Thymus (tissue), 14 donors: Measurements from ENCODE around the gene TRIM43B. TPM values are rescaled to one million over a fixed set of nuclear protein-coding genes. Genes with fewer than 3 reads are reported as not detected.
A peak's percentile ranks its signal among the peaks of the same experiment; 100 is the strongest.
"Not testable (repeated sequence)": the region's sequence is repeated elsewhere in the genome, so short reads cannot be mapped to it uniquely, and the experiment has no call there.

ENCODE experiments used
- DNase-seq, 9 donors: peaks; one replicate each; pipeline ENCODE4 v3.0.0-alpha.2; 2013; ENCODE audit warnings: low spot score in 9 of 9, low read depth in 6 of 9, missing footprints in 1 of 9
- H3K27ac ChIP-seq, 2 donors: one replicate each; pipeline ENCODE4 v1.5.1; 2013; ENCODE audit warnings: control low read depth in 1 of 2, low read depth in 1 of 2, low read length in 1 of 2, mild to moderate bottlenecking in 1 of 2, moderate library complexity in 1 of 2
- H3K27me3 ChIP-seq, 2 donors: one replicate each; pipeline ENCODE4 v1.5.1; 2013; ENCODE audit warnings: low read length in 1 of 2; ENCODE audit not compliant: control insufficient read depth in 2 of 2, insufficient read depth in 1 of 2
- H3K36me3 ChIP-seq, 2 donors: one replicate each; pipeline ENCODE4 v1.5.1; 2013; ENCODE audit warnings: low read length in 1 of 2, mild to moderate bottlenecking in 1 of 2, moderate library complexity in 1 of 2; ENCODE audit not compliant: control insufficient read depth in 2 of 2, insufficient read depth in 2 of 2
- H3K4me1 ChIP-seq, 2 donors: one replicate each; pipeline ENCODE4 v1.5.1; 2013; ENCODE audit warnings: low read length in 2 of 2; ENCODE audit not compliant: control insufficient read depth in 2 of 2, insufficient read depth in 2 of 2
- H3K4me3 ChIP-seq, 2 donors: one replicate each; pipeline ENCODE4 v1.5.1; 2013; ENCODE audit warnings: low read length in 2 of 2, control low read depth in 1 of 2, mild to moderate bottlenecking in 1 of 2
- H3K9me3 ChIP-seq, 2 donors: one replicate each; pipeline ENCODE4 v1.5.1; 2013; ENCODE audit warnings: low read length in 1 of 2, mild to moderate bottlenecking in 1 of 2; ENCODE audit not compliant: control insufficient read depth in 2 of 2, insufficient read depth in 1 of 2
- WGBS: extraction: QIAGEN DNeasy Blood & Tissue Kit; methylation state at CpG from one replicate; pipeline ENCODE4 v1.1.7; 2013; 5-methylcytosine and 5-hydroxymethylcytosine counted together
- long read RNA-seq, 10 donors: transcript quantifications; one replicate each; lab custom pipeline, GENCODE V29; 2026
- polyA plus RNA-seq: library from polyadenylated mRNA; stranded (reverse); fragments of 200-250 nt; gene quantifications from one replicate; pipeline ENCODE4 v1.2.3, GENCODE V29; 2013
- total RNA-seq: library from RNA; stranded (reverse); fragments of 120-200 nt; gene quantifications from one replicate; pipeline ENCODE4 v1.2.4, GENCODE V29; 2013
- donor health status: healthy.

TRIM43B gene
- total RNA-seq (0.90 TPM), polyA plus RNA-seq (1.3 TPM)
- long read RNA-seq, donor 1 = 0 reads
- long read RNA-seq, donor 2 = 0 reads
- long read RNA-seq, donor 3 = 0 reads
- long read RNA-seq, donor 4 = 0 reads
- long read RNA-seq, donor 5 = 0 reads
- long read RNA-seq, donor 6 = 0 reads
- long read RNA-seq, donor 7 = 0 reads
- long read RNA-seq, donor 8 = 0 reads
- long read RNA-seq, donor 9 = 0 reads
- long read RNA-seq, donor 10 = 0 reads

DNA sequence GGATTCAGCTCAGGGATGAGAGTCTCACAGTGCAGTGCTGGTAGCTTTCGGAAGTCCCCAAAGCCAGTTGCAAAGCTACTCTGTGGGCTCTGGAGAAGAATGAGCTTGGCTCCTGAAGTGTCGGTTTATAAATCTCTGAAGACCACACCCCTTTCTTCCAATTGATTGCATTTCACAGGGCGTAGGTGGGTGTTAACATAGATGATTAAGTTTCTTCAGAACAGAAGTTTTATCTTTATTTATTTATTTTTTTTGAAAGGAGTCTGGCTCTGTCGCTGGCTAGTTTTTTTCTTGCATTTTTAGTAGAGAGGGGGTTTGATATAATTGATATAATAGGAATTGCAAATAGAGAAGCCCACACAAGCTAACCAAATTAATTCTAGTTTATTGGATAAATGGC is at the start of gene TRIM43B:
TRIM43B (minus strand) TSS at position 101 of the 400 bp plus-strand sequence. CDS start 2,040 bp downstream, outside the sequence.
- H3K27ac ChIP-seq, H3K27me3 ChIP-seq, H3K4me3 ChIP-seq, H3K9me3 ChIP-seq, H3K36me3 ChIP-seq, H3K4me1 ChIP-seq, DNase-seq: not testable (repeated sequence)
- WGBS = 96% methylated on average over 1 of the region's 4 CpGs

DNA sequence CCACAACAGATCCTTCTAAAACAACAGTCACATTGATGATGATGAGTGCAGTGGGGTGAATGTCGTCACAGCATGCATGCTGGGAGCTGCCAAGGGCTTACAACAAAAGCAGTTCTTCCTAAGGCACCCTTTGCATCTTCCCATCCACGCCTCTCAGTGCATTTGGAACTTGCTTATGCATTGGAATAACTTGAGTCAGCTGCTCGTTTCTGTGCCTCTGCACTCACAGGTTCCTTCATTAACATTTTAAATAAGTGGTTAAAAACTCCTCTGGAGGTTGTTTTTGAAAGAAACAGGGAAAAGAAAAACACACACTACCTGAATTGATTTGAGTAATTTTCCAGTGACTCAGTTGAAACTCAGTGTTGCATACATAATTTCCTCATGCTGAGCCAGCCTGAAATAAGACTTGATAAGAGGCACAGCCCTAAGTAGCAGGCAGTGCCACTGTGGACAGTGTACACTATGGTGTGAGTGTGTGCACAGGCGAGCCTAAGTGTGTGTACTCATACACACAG is 46.8 kb upstream of the TRIM43B start:
- H3K9me3 ChIP-seq = no peaks in the 10 kb centered on the region
- H3K27me3 ChIP-seq = no peaks in the 10 kb centered on the region
- 97% methylated on average over 4 of the region's 4 CpGs for WGBS
- H3K4me1 ChIP-seq = peaks cover 0 to 3% of the 10 kb centered on the region in 2 donors
- H3K4me3 ChIP-seq = no peak overlapping the region
- no peak for DNase-seq
- H3K36me3 ChIP-seq = peaks cover 5 to 16% of the 10 kb centered on the region in 2 donors
- no peak overlapping the region for H3K27ac ChIP-seq

DNA sequence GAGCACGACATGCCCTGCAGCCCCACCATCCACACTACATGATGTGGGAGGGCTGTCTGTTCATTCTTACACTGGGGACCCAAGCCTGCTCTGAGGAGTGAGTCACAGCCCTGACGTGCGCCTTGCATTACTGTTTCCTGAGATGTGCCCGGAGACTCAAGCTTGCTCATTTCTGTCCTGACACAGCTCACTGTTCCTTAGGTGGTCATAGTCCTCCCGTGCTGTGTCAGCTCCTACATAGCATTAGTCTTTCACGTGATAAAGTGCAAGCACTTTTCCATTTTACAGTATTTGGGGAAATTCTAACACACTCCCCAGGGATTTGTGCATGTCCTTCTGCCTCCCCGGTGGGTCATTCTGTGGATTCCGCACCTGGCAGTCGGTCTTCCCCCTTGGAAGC is 46.2 kb upstream of the TRIM43B start:
- peaks cover 5 to 16% of the 10 kb centered on the region in 2 donors for H3K36me3 ChIP-seq

DNA sequence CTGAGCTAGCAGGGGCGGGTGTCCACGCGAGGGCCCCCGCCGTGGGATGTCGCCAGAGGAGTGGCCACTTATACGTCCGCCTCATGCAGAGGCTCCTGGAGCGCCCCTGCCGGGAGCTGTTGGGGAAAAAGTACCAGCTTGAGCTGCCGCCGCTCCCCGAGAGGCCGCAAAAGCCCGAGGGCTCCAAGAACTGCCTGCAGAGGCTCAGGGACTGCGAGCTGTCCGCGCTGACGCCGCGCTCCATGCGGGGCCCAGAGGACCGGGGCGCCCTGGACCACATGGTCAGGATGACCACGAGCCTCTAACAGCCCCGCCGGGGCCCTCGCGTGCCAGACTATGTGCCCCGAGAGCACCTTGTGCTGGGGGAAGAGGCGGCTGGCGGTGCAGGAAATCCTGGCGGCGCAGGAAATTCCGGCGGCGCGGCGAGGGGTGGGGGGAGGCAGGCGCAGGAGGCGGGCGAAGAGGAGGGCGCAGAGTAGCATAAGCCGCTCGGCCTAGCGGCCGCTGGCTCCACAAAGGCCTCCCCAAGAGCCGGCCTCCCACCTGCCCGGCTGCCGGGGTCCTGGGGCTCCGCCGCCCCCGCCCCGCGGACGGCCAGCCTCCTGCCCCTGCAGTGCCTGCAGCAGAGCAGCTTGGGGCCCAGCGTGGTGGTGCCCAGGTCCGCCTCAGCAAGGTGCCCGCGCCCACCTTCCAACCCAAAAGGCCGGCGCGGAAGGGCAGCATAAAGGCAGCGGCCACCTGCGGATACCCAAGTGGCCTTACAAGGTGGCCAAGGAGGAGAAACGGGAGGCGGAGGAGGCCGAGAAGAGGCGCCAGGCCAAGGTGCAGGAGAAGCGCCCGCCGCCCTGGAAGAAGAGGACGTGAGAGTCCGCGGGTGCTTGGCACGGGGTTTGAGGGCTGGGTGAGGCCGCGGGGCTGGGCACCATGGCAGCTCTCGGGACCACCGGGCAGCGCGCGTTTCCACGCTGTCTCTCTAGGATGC is 42.1 kb upstream of the TRIM43B start:
- Histone ChIP-seq H3K27me3 (no peaks in the 10 kb centered on the region), H3K27ac (peak overlapping the region; percentile 33 to 50), H3K36me3 (peaks cover 4 to 16% of the 10 kb centered on the region in 2 donors), H3K4me3 (peak overlapping the region; percentile 74 to 80), H3K9me3 (peaks cover 0 to 9% of the 10 kb centered on the region in 2 donors), H3K4me1 (peaks cover 4 to 11% of the 10 kb centered on the region in 2 donors)
- DNase-seq = peak; percentile 22 to 82 (median 56)
- 4% methylated on average over 84 of the region's 84 CpGs for WGBS

More for the DNA sequence above, 46.2 kb upstream of the TRIM43B start:
- no peak overlapping the region for H3K27ac ChIP-seq
- peaks cover 0 to 4% of the 10 kb centered on the region in 2 donors for H3K9me3 ChIP-seq
- no peaks in the 10 kb centered on the region for H3K27me3 ChIP-seq
- WGBS = 97% methylated on average over 9 of the region's 9 CpGs
- H3K4me1 ChIP-seq = peaks cover under 1 to 8% of the 10 kb centered on the region in 2 donors
- no peak for DNase-seq
- no peak overlapping the region for H3K4me3 ChIP-seq

DNA sequence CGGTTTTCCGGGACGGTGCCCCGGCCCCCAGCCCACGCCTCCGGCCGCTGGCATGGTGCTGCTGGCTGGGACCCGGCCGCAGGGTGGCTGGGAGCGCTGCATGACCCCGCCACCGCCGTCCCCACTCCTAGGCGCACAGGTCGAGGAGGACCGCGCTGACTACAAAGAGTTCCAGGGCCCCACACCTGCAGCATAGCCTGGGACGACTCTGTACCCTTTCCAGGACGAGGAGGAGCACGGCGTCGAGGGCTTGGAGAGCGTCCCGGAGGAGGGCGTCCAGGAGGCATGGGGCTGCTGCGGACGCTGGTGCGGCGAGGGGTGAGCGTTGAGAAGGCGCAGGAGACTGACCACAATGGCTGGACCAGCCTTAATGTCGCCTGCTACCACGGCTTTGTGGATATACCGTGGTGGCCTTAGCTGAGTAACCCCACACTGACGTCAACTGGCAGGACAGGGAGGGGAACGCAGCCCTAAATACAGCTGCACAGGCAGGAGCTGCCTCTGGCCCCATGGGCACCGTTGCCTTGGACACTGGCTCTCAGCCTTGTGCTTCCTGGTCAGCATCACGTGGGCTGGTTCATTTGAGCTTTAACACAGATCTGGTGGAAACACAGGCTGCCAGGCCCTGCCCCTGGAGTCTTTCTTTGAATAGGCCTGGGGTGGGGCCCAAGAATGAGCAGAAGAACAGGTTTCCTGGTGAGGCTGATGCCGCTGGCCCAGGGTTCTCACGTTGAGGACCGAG is 40.9 kb upstream of the TRIM43B start:
- Histone ChIP-seq H3K27ac (no peak overlapping the region), H3K27me3 (no peaks in the 10 kb centered on the region), H3K36me3 (peaks cover 0 to 8% of the 10 kb centered on the region in 2 donors), H3K4me1 (peaks cover 4 to 11% of the 10 kb centered on the region in 2 donors), H3K9me3 (peaks cover 0 to 9% of the 10 kb centered on the region in 2 donors), H3K4me3 (peak overlapping the region in 1 of 2 donors; percentile 74)
- 93% methylated on average over 41 of the region's 41 CpGs for WGBS
- no peak for DNase-seq

DNA sequence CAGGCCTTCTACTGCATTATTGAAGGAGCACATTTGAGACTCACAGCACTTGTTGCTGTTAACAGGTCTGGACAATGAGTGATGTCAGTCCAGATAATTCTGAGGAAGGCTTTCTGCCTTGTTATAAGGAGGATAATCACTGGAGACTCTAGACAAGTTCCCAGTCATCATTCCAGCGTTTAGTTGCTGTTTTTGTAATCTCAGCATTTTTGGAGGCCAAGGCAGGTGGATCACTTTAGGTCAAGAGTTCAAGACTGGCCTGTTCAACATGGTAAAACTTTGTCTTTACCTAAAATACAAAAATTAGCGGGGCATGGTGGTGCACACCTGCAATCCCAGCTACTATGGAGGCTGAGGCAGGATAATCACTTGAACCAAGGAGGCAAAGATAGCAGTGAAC is 39.6 kb upstream of the TRIM43B start:
- H3K36me3 ChIP-seq = no peaks in the 10 kb centered on the region
- H3K4me3 ChIP-seq = no peak overlapping the region
- peaks cover 4 to 11% of the 10 kb centered on the region in 2 donors for H3K4me1 ChIP-seq
- no peak overlapping the region for H3K27ac ChIP-seq
- peaks cover 0 to 9% of the 10 kb centered on the region in 2 donors for H3K9me3 ChIP-seq
- no peak for DNase-seq
- WGBS = 96% methylated on average over 2 of the region's 2 CpGs
- H3K27me3 ChIP-seq = no peaks in the 10 kb centered on the region

DNA sequence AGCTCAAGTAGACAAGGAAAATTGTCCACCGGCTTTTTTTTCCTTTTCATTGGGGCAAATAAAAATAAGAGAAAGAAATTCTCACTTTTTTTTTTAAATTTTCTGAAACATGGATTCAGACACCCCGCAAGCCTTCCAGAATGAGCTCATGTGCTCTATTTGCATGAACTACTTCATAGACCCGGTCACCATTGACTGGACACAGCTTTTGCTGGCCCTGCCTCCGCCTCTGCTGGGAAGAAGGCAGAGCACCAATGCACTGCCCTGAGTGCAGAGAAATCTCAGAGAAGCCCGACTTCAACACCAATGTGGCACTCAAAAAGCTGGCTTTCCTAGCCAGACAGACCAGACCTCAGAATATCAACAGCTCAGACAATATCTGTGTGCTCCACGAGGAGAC is 30.2 kb upstream of the TRIM43B start:
- no peaks in the 10 kb centered on the region for H3K9me3 ChIP-seq
- peaks cover 0 to 2% of the 10 kb centered on the region in 2 donors for H3K27me3 ChIP-seq
- 93% methylated on average over 6 of the region's 6 CpGs for WGBS
- H3K27ac ChIP-seq = no peak overlapping the region
- H3K4me1 ChIP-seq = no peaks in the 10 kb centered on the region
- no peak for DNase-seq
- no peaks in the 10 kb centered on the region for H3K36me3 ChIP-seq
- no peak overlapping the region for H3K4me3 ChIP-seq

DNA sequence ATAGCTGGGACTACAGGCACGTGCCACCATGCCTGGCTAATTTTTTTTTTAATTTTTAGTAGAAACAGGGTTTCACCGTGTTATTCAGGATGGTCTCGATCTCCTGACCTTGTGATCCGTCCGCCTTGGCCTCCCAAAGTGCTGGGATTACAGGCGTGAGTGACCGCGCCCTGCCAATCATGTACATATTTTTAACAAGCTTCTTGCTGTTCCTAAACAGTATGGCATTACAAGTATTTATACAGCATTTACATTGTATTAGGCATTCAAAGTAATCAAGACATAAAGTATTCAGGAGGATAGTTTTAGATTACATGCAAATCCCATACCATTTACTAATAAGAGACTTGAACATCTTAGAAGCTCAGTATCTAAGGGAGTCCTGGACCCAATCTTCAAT is 29.7 kb upstream of the TRIM43B start:
- not testable (repeated sequence) for DNase-seq, H3K4me1 ChIP-seq, H3K27me3 ChIP-seq, H3K9me3 ChIP-seq, H3K36me3 ChIP-seq, H3K27ac ChIP-seq, H3K4me3 ChIP-seq
- WGBS = 94% methylated on average over 8 of the region's 8 CpGs
